Activated CD8-positive, alpha-beta memory T cell treated with anti-CD3 and anti-CD28 coated beads, Interleukin-2, amount 10 ng/mL, durations not matched to agents 7 days and 5 days (primary cell): ENCODE measurements around the gene PCDHGA1. TPM values are rescaled to one million over a fixed set of nuclear protein-coding genes. Genes with fewer than 3 reads are reported as not detected.
A peak's percentile ranks its signal among the peaks of the same experiment; 100 is the strongest.
"Not testable (repeated sequence)": the region's sequence is repeated elsewhere in the genome, so short reads cannot be mapped to it uniquely, and the experiment has no call there.

Experiments used
- ATAC-seq: fragments of 150-1000 bp; cut with Tn5 transposase; one replicate; pipeline ENCODE4 v1.10.0; 2021; ENCODE audit warnings: moderate library complexity
- CTCF ChIA-PET: fragments of 350-600 bp; sonication (Branson Sonifier 250); formaldehyde crosslinking; loops from one replicate; lab custom pipeline; 2021; ENCODE audit warnings: antibody characterized with exemption; lab: Charles Lee
- DNase-seq: peaks from one replicate; pipeline ENCODE4 v3.0.0-alpha.2; 2020
- H3K27ac Mint-ChIP-seq: one replicate; pipeline ENCODE4 v1.8.0; 2021; ENCODE audit warnings: mild to moderate bottlenecking, mixed read lengths
- H3K27me3 Mint-ChIP-seq: one replicate; pipeline ENCODE4 v1.8.0; 2021; ENCODE audit warnings: mixed read lengths
- H3K36me3 Mint-ChIP-seq: one replicate; pipeline ENCODE4 v1.8.0; 2021; ENCODE audit warnings: mild to moderate bottlenecking, mixed read lengths
- H3K4me1 Mint-ChIP-seq: one replicate; pipeline ENCODE4 v1.8.0; 2021; ENCODE audit warnings: mixed read lengths
- H3K4me3 Mint-ChIP-seq: one replicate; pipeline ENCODE4 v1.8.0; 2021; ENCODE audit warnings: mild to moderate bottlenecking, moderate library complexity, mixed read lengths
- H3K9me3 Mint-ChIP-seq: one replicate; pipeline ENCODE4 v1.8.0; 2022; ENCODE audit warnings: low read depth, mixed read lengths
- total RNA-seq, 2 experiments: library from RNA; stranded (reverse); gene quantifications; one replicate each; pipeline ENCODE4 v1.2.3, GENCODE V29; 2021

Gene PCDHGA1
- total RNA-seq, 2 experiments from 2014 or later = not detected

DNA sequence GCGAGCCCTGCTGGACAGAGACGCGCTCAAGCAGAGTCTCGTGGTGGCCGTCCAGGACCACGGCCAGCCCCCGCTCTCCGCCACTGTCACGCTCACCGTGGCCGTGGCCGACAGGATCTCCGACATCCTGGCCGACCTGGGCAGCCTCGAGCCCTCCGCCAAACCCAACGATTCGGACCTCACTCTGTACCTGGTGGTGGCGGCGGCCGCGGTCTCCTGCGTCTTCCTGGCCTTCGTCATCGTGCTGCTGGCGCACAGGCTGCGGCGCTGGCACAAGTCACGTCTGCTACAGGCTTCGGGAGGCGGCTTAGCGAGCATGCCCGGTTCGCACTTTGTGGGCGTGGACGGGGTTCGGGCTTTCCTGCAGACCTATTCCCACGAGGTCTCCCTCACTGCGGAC, 2.3 kb downstream of the PCDHGA1 start:
- Mint-ChIP-seq H3K27me3 (peaks cover 58% of the 10 kb centered on the region), H3K9me3 (peaks cover 13% of the 10 kb centered on the region)
- CTCF ChIA-PET = interaction anchor here (1.8 kb wide), 1 partner anchor 12 kb away, joined by 7 read pairs; the partner anchor contains the start of gene TAF7
- H3K27ac Mint-ChIP-seq, H3K4me3 Mint-ChIP-seq, H3K36me3 Mint-ChIP-seq, DNase-seq, ATAC-seq, H3K4me1 Mint-ChIP-seq: not testable (repeated sequence)

DNA sequence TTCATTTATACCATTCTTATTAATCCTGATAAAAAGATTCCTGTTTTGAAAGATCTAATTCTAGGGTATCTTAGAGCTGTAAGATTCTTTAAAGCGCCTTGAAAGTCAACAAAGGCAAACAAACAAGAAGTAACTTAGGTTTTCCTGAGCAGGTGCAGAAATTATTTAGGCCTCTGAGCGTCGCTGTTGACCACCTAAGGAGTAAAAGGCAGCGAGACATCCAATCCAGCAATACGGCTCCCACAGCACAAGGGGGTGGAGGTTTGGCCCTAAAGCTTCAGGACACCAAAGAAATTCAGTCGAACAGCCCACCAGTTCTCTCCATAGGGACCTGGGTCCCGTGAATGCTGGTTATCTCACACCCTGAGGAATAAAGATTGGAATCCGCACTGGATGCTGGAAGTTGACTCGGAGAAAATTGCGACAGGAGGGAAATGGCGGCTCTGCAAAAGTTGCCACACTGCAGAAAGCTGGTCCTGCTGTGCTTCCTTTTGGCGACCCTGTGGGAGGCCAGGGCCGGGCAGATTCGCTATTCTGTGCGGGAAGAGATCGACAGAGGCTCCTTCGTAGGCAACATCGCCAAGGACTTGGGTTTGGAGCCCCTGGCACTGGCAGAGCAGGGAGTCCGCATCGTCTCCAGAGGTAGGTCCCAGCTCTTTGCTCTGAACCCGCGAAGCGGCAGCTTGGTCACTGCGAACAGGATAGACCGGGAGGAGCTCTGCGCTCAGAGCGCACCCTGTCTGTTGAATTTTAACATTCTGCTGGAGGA, 8.4 kb downstream of the PCDHGA1 start, which contains the start of gene PCDHGA2:
TSS of gene PCDHGA2 (plus strand) at position 223 of the 769 bp plus-strand sequence.
- Mint-ChIP-seq H3K4me1 (no peaks in the 10 kb centered on the region), H3K4me3 (no peak within 1 kb of the TSS), H3K36me3 (peaks cover 3% of the 10 kb centered on the region), H3K27me3 (peaks cover 54% of the 10 kb centered on the region), H3K27ac (no peak within 1 kb of the TSS), H3K9me3 (peaks cover 14% of the 10 kb centered on the region)
- DNase-seq (no peak), ATAC-seq (no peak)
- CTCF ChIA-PET = interaction anchor here (1.3 to 1.4 kb wide), 2 partner anchors 9 kb away, joined by 4 to 6 read pairs; partner anchors contain the start of gene PCDHGA1

DNA sequence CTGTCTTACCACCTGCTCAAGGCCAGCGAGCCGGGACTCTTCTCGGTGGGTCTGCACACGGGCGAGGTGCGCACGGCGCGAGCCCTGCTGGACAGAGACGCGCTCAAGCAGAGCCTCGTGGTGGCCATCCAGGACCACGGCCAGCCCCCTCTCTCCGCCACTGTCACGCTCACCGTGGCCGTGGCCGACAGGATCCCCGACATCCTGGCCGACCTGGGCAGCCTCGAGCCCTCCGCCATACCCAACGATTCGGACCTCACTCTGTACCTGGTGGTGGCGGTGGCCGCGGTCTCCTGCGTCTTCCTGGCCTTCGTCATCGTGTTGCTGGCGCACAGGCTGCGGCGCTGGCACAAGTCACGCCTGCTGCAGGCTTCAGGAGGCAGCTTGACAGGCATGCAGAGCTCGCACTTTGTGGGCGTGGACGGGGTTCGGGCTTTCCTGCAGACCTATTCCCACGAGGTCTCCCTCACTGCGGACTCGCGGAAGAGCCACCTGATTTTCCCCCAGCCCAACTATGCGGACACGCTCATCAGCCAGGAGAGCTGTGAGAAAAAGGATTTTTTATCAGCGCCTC, 10.6 kb downstream of the PCDHGA1 start:
- H3K27me3 Mint-ChIP-seq = peaks cover 44% of the 10 kb centered on the region
- not testable (repeated sequence) for H3K4me1 Mint-ChIP-seq, H3K9me3 Mint-ChIP-seq, ATAC-seq, H3K27ac Mint-ChIP-seq, DNase-seq, H3K36me3 Mint-ChIP-seq, H3K4me3 Mint-ChIP-seq
- CTCF ChIA-PET = interaction anchor here (1.0 kb wide), 1 partner anchor 20 kb away, joined by 3 read pairs; the partner anchor contains the start of gene TAF7

DNA sequence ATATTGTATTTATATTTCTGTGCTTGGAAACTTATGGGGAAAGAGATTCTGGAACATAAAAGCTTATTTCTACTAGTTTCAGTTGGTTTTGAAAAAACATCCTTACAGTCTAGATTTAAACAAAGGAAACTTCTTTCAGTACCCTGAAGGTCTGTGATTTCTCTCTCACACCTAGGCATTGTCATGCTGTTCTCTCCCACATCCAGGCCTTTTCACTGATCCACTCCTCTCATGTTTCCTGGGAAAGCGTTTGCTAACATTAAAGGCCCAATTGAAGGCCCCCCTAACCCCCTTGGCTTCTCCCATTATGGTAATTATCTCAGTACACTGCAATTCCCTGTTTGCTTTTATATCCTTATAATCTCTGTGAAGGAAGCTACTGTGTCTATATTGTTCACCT, 12.5 kb downstream of the PCDHGA1 start:
- Mint-ChIP-seq H3K4me3 (no peak overlapping the region), H3K4me1 (no peaks in the 10 kb centered on the region), H3K9me3 (peaks cover 15% of the 10 kb centered on the region), H3K36me3 (peaks cover 8% of the 10 kb centered on the region), H3K27me3 (peaks cover 35% of the 10 kb centered on the region), H3K27ac (no peak overlapping the region)
- CTCF ChIA-PET = interaction anchor here (1.3 kb wide), 1 partner anchor 55 kb away, joined by 3 read pairs; the partner anchor contains the start of gene PCDHGB5
- ATAC-seq = no peak
- DNase-seq = no peak

DNA sequence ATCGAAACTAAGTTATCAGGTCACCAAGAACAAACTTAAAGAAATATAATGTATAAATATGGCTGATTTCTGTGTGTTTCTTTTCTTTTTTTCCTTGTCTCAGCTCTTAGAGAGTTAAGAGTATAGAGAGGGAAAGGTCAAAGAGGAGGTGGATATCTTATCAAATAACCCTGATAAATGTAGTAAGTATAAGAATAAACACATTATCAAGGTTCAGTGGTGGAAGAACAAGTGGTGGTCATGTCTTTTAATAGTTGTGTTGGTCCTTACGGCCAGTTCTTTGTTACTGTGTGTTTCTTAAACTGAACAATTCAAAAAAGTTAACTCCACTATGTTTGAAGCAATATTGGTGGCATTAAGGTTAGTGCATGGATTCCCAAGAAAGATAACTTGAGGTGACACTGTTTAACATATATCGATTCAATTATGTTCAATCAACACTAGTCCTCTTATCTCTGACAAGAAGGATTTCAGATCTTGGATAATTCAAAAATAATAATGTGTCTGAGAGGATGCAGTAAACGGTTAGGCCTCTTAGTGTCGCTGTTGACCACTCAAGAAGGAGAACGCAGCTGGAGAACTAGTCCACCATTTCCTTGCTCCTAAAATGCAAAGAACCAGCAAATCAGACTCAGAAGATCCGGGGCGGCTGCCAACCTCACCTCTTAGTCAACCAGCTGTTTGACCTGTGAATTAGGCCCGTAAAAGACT, 13.1 kb downstream of the PCDHGA1 start, which contains the start of gene PCDHGA3:
TSS of gene PCDHGA3 (plus strand) at position 588 of the 711 bp plus-strand sequence. CDS start 205 bp downstream, outside the sequence.
- H3K36me3 Mint-ChIP-seq = peaks cover 8% of the 10 kb centered on the region
- no peaks in the 10 kb centered on the region for H3K4me1 Mint-ChIP-seq
- peaks cover 11% of the 10 kb centered on the region for H3K9me3 Mint-ChIP-seq
- ATAC-seq = no peak
- no peak within 1 kb of the TSS for H3K27ac Mint-ChIP-seq
- H3K4me3 Mint-ChIP-seq = peak within 1 kb of the TSS; percentile 61
- no peak for DNase-seq
- CTCF ChIA-PET = interaction anchor here (1.0 to 2.2 kb wide), 9 partner anchors 12 to 182 kb away, joined by 3 to 6 read pairs (median 3); partner anchors contain the start of genes PCDHGA4 and PCDHGB5
- peaks cover 29% of the 10 kb centered on the region for H3K27me3 Mint-ChIP-seq

DNA sequence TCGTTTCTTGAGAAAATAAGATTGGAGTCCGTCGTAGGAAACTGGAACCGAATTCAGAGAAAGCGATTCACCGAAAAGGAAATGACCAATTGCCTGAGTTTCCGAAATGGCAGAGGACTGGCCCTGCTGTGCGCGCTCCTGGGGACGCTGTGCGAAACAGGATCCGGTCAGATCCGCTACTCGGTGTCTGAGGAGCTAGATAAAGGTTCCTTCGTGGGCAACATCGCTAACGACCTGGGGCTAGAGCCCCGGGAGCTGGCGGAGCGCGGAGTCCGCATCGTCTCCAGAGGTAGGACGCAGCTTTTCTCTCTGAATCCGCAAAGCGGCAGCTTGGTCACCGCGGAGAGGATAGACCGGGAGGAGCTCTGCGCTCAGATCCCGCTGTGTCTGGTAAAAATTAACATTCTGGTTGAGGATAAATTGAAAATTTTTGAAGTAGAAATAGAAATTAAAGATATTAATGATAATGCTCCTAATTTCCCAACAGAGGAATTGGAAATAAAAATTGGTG, 13.7 kb downstream of the PCDHGA1 start:
- DNase-seq (no peak), ATAC-seq (no peak)
- Mint-ChIP-seq H3K27ac (no peak overlapping the region), H3K4me3 (peak overlapping the region; percentile 61), H3K9me3 (peaks cover 11% of the 10 kb centered on the region), H3K36me3 (peaks cover 6% of the 10 kb centered on the region), H3K4me1 (no peaks in the 10 kb centered on the region), H3K27me3 (peaks cover 23% of the 10 kb centered on the region)
- CTCF ChIA-PET = interaction anchor here (1.0 to 2.2 kb wide), 11 partner anchors 9 to 181 kb away, joined by 3 to 6 read pairs (median 3); partner anchors contain the start of genes PCDHGA4, PCDHGB5 and PCDHGB6

DNA sequence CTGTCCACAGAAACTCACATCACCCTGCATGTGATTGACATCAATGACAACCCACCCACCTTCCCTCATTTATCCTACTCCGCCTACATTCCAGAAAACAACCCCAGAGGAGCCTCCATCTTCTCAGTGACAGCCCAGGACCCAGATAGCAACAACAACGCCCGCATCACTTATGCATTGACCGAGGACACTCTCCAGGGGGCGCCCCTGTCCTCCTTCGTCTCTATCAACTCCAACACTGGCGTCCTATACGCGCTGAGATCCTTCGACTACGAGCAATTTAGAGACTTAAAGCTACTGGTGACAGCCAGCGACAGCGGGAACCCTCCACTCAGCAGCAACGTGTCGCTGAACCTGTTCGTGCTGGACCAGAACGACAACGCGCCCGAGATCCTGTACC, 15.0 kb downstream of the PCDHGA1 start:
- DNase-seq (no peak), ATAC-seq (no peak)
- Mint-ChIP-seq H3K27ac (no peak overlapping the region), H3K27me3 (peaks cover 18% of the 10 kb centered on the region), H3K4me1 (no peaks in the 10 kb centered on the region), H3K9me3 (peaks cover 11% of the 10 kb centered on the region), H3K36me3 (peaks cover 6% of the 10 kb centered on the region), H3K4me3 (no peak overlapping the region)
- CTCF ChIA-PET = interaction anchor here (2.2 kb wide), 1 partner anchor 26 kb away, joined by 6 read pairs; no protein-coding TSS in a partner anchor

DNA sequence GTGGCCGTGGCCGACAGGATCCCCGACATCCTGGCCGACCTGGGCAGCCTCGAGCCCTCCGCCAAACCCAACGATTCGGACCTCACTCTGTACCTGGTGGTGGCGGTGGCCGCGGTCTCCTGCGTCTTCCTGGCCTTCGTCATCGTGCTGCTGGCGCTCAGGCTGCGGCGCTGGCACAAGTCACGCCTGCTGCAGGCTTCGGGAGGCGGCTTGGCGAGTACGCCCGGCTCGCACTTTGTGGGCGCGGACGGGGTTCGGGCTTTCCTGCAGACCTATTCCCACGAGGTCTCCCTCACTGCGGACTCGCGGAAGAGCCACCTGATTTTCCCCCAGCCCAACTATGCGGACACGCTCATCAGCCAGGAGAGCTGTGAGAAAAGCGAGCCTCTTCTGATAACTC, 15.7 kb downstream of the PCDHGA1 start:
- H3K36me3 Mint-ChIP-seq, H3K27ac Mint-ChIP-seq, H3K4me3 Mint-ChIP-seq, CTCF ChIA-PET, H3K4me1 Mint-ChIP-seq, DNase-seq, ATAC-seq: not testable (repeated sequence)
- H3K9me3 Mint-ChIP-seq = peaks cover 11% of the 10 kb centered on the region
- peaks cover 24% of the 10 kb centered on the region for H3K27me3 Mint-ChIP-seq

DNA sequence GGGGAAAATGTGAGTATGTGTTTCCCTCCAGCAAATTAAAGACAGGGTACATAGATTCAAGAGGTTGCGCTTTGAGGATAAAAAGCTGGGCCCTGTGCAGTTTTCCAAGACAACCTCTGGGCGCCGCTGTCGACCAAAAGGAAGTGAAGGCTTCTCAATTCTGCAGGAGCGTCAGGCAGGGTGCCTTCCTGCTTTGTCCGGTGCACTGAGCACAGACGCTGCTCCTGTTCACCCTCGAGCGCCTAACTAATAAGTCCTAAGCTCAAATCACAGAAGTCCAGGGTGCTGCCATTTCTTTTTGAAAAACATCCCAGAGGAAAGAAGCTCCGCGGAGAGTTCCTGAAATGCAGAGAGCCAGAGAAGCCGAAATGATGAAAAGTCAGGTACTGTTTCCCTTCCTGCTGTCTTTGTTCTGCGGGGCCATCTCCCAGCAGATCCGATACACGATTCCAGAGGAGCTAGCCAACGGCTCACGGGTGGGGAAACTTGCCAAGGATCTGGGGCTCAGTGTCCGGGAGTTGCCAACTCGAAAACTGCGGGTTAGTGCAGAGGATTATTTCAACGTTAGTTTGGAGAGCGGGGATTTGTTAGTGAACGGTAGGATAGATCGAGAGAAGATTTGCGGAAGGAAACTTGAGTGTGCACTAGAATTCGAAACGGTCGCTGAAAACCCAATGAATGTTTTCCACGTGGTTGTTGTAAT, 19.8 kb downstream of the PCDHGA1 start, which contains the start of gene PCDHGB1:
TSS of gene PCDHGB1 (plus strand) at position 183 of the 703 bp plus-strand sequence. CDS start at position 345, 162 bp downstream.
- Mint-ChIP-seq H3K4me1 (no peaks in the 10 kb centered on the region), H3K4me3 (peak within 1 kb of the TSS; percentile 26), H3K27ac (no peak within 1 kb of the TSS), H3K9me3 (peaks cover 13% of the 10 kb centered on the region), H3K36me3 (peaks cover 9% of the 10 kb centered on the region), H3K27me3 (peaks cover 23% of the 10 kb centered on the region)
- DNase-seq (peak; percentile 58), ATAC-seq (no peak)
- CTCF ChIA-PET = interaction anchor here (1.0 to 1.4 kb wide), 3 partner anchors 14 to 214 kb away, joined by 3 to 5 read pairs (median 3); partner anchors contain the start of genes PCDHGA10 and PCDHGA5

DNA sequence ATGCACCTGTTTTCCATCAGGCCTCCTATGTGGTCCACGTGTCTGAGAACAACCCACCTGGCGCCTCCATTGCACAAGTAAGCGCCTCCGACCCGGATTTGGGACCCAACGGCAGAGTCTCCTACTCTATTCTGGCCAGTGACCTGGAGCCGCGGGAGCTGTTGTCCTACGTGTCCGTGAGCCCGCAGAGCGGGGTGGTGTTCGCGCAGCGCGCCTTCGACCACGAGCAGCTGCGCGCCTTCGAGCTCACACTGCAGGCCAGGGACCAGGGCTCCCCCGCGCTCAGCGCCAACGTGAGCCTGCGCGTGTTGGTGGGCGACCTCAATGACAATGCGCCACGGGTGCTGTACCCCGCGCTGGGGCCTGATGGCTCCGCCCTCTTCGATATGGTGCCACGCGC, 21.3 kb downstream of the PCDHGA1 start:
- Mint-ChIP-seq H3K27ac (no peak overlapping the region), H3K4me3 (no peak overlapping the region), H3K36me3 (peaks cover 5% of the 10 kb centered on the region), H3K9me3 (peaks cover 17% of the 10 kb centered on the region), H3K27me3 (peaks cover 37% of the 10 kb centered on the region), H3K4me1 (no peaks in the 10 kb centered on the region)
- CTCF ChIA-PET = no interaction called here
- no peak for ATAC-seq
- no peak for DNase-seq

DNA sequence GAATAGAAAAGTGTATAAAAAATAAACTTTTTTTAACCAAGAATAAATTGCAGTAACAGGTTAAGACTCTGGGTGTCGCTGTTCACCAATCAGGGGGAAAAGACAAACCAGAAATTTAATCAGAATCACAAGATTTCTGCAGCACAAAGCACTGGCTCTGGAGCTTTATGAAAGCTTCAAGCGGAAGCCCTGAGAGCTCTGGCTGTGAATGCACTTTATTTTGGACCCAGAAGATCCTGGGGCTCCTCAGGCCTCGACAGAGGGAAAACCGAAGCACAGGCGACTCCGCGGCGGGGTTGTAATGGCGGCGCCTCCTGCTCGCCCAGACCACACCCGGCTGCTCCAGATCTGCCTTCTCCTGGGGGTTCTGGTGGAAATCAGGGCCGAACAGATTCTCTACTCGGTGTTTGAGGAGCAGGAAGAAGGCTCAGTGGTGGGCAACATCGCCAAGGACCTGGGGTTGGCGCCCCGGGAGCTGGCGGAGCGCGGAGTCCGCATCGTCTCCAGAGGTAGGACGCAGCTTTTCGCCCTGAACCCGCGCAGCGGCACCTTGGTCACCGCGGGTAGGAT, 24.7 kb downstream of the PCDHGA1 start, which contains the start of gene PCDHGA4:
TSS of gene PCDHGA4 (plus strand) at position 122 of the 570 bp plus-strand sequence. CDS start at position 209, 87 bp downstream.
- DNase-seq = no peak
- peaks cover 47% of the 10 kb centered on the region for H3K27me3 Mint-ChIP-seq
- peaks cover 6% of the 10 kb centered on the region for H3K36me3 Mint-ChIP-seq
- peaks cover 2% of the 10 kb centered on the region for H3K4me1 Mint-ChIP-seq
- H3K4me3 Mint-ChIP-seq = no peak within 1 kb of the TSS
- no peak for ATAC-seq
- no peak within 1 kb of the TSS for H3K27ac Mint-ChIP-seq
- peaks cover 14% of the 10 kb centered on the region for H3K9me3 Mint-ChIP-seq
- CTCF ChIA-PET = interaction anchor here (1.1 to 1.2 kb wide), 5 partner anchors 11 to 203 kb away, joined by 4 to 8 read pairs (median 4); partner anchors contain the start of genes PCDHGA1, PCDHGA11, PCDHGA3 and PCDHGB3
